ENCODE data around the gene FBXO38.

The FBXO38 gene

GRCh38 chr5:148387325-148387724 is 3.6 kb downstream of the FBXO38 start:
- no peak for DNase-seq

GRCh38 chr5:148388696-148389095 is 4.9 kb downstream of the FBXO38 start:
- no peak for DNase-seq

GRCh38 chr5:148390914-148391313 is 7.2 kb downstream of the FBXO38 start:
- no peak for DNase-seq

GRCh38 chr5:148391422-148391821 is 7.7 kb downstream of the FBXO38 start:
- DNase-seq = no peak

GRCh38 chr5:148393390-148393741 is 9.6 kb downstream of the FBXO38 start:
- DNase-seq = no peak

- DNase-seq = no peak
Observed at GRCh38 chr5:148394587-148395019, 10.8 kb downstream of the FBXO38 start.

GRCh38 chr5:148395031-148395430 is 11.3 kb downstream of the FBXO38 start:
- DNase-seq = no peak

- DNase-seq = no peak
Observed at GRCh38 chr5:148397968-148398595, 14.3 kb downstream of the FBXO38 start.

- DNase-seq = no peak
Observed at GRCh38 chr5:148398698-148399121, 15.0 kb downstream of the FBXO38 start.

GRCh38 chr5:148401604-148402003 is 17.8 kb downstream of the FBXO38 start:
- no peak for DNase-seq

GRCh38 chr5:148403344-148403743 is 19.6 kb downstream of the FBXO38 start:
- no peak for DNase-seq

- no peak for DNase-seq
Observed at GRCh38 chr5:148406406-148406805, 22.6 kb downstream of the FBXO38 start.

GRCh38 chr5:148408092-148408491 is 24.3 kb downstream of the FBXO38 start:
- DNase-seq = no peak

GRCh38 chr5:148412124-148412523 is 28.4 kb downstream of the FBXO38 start:
- no peak for DNase-seq

- no peak for DNase-seq
Observed at GRCh38 chr5:148414833-148415232, 31.1 kb downstream of the FBXO38 start.

- no peak for DNase-seq
Observed at GRCh38 chr5:148416416-148416815, 32.7 kb downstream of the FBXO38 start.

- DNase-seq = no peak
Observed at GRCh38 chr5:148416921-148417320, 33.2 kb downstream of the FBXO38 start.

GRCh38 chr5:148418511-148418910 is 34.8 kb downstream of the FBXO38 start:
- no peak for DNase-seq

- no peak for DNase-seq
Observed at GRCh38 chr5:148421661-148422060, 37.9 kb downstream of the FBXO38 start.

- no peak for DNase-seq
Observed at GRCh38 chr5:148425808-148426207, 42.0 kb downstream of the FBXO38 start.

GRCh38 chr5:148426514-148426913 is 42.8 kb downstream of the FBXO38 start:
- DNase-seq = no peak

- no peak for DNase-seq
Observed at GRCh38 chr5:148427370-148428042, 43.7 kb downstream of the FBXO38 start.

GRCh38 chr5:148428848-148429247 is 45.1 kb downstream of the FBXO38 start:
- DNase-seq = no peak

- no peak for DNase-seq
Observed at GRCh38 chr5:148433826-148434225, 50.1 kb downstream of the FBXO38 start.

GRCh38 chr5:148436029-148436428 is 52.3 kb downstream of the FBXO38 start:
- no peak for DNase-seq
